A549 (cell line): ENCODE data around the gene SGSH.

Experiments used
- EP300 ChIP-seq, 2 experiments: fragments of >200 bp; sonication (Bioruptor Twin); formaldehyde crosslinking; IDR thresholded peaks; 2 replicates in 1 of 2; 3 replicates in 1 of 2; pipeline ENCODE4 v1.6.1; 2016 to 2017
- JUN ChIP-seq, 2 experiments: fragments of >200 bp; sonication (Bioruptor Twin); formaldehyde crosslinking; IDR thresholded peaks; 2 replicates in 1 of 2; 3 replicates in 1 of 2; pipeline ENCODE4 v1.6.1; 2016 to 2017
- MAFK ChIP-seq: fragments of 450-650 bp; IDR thresholded peaks from 2 replicates; pipeline ENCODE4 v1.6.1; 2014; ENCODE audit not compliant: partially characterized antibody
- MAZ ChIP-seq: fragments of 150-350 bp; IDR thresholded peaks from 2 replicates; pipeline ENCODE4 v1.6.1; 2014; ENCODE audit warnings: antibody characterized with exemption, low read depth, low read length, borderline replicate concordance
- MYC ChIP-seq: IDR thresholded peaks from 2 replicates; pipeline ENCODE4 v1.6.1; 2012; ENCODE audit warnings: mild to moderate bottlenecking, inconsistent platforms, low read length, improper control_type of control experiment, borderline replicate concordance
- NFE2L2 ChIP-seq: fragments of 150-350 bp; conservative IDR thresholded peaks from 2 replicates; pipeline ENCODE4 v1.6.1; 2014; ENCODE audit warnings: low read length
- NR3C1 ChIP-seq: fragments of >200 bp; sonication (Bioruptor Twin); formaldehyde crosslinking; IDR thresholded peaks from 3 replicates; pipeline ENCODE4 v1.6.1; 2017
- RAD21 ChIP-seq, 2 experiments: fragments of >200 bp in 1 of 2; sonication (Bioruptor Twin) in 1 of 2; formaldehyde crosslinking in 1 of 2; IDR thresholded peaks in 1 of 2; conservative IDR thresholded peaks in 1 of 2; 2 replicates in 1 of 2; 3 replicates in 1 of 2; pipeline ENCODE4 v1.6.1; 2012 to 2018; ENCODE audit warnings: inconsistent platforms in 1 of 2
- SREBF2 ChIP-seq: fragments of 450-650 bp; IDR thresholded peaks from 2 replicates; pipeline ENCODE4 v1.6.1; 2014; ENCODE audit warnings: mild to moderate bottlenecking, moderate library complexity
- TF ChIP-seq, protein P1 (sequence below): fragments of >200 bp; sonication (Bioruptor Twin); formaldehyde crosslinking; IDR thresholded peaks from 3 replicates; pipeline ENCODE4 v1.5.1; 2016
- TF ChIP-seq, protein P2 (sequence below): fragments of 450-650 bp; IDR thresholded peaks from 2 replicates; pipeline ENCODE4 v1.6.1; 2014; ENCODE audit warnings: antibody characterized with exemption
- TF ChIP-seq, protein P3 (sequence below): fragments of 200-600 bp; sonication (generic); IDR thresholded peaks from 2 replicates; pipeline ENCODE4 v1.6.1; 2016; ENCODE audit warnings: antibody characterized with exemption, mild to moderate bottlenecking, moderate library complexity
- TF ChIP-seq, protein P4 (sequence below): fragments of 250-450 bp; sonication (Bioruptor Pico); IDR thresholded peaks from 2 replicates; pipeline ENCODE4 v1.5.0; 2020; ENCODE audit warnings: low read depth, mild to moderate bottlenecking, moderate library complexity
- TF ChIP-seq, protein P5 (sequence below): fragments of 150-350 bp; IDR thresholded peaks from 2 replicates; pipeline ENCODE4 v1.6.1; 2014; ENCODE audit warnings: low read depth, mild to moderate bottlenecking, low read length

DNA sequence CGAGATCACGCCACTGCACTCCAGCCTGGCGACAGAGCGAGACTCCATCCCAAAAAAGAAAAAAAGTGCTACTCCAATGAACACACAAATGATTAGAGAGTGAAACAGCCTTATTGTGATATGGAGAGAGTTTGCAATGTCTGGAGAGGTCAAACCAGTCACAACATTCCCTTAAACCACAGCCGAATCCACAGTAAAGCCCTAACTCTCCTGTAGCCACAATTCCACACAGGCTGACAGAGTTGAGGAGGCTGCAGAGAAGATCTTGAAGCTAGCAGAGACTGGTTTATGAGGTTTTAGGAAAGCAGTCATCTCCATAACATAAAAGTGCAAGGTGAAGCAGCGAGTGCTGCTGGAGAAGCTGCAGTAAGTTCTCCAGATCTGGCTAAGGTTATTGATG, 47.3 kb upstream of the SGSH start:
- TF ChIP-seq, protein P1, sequence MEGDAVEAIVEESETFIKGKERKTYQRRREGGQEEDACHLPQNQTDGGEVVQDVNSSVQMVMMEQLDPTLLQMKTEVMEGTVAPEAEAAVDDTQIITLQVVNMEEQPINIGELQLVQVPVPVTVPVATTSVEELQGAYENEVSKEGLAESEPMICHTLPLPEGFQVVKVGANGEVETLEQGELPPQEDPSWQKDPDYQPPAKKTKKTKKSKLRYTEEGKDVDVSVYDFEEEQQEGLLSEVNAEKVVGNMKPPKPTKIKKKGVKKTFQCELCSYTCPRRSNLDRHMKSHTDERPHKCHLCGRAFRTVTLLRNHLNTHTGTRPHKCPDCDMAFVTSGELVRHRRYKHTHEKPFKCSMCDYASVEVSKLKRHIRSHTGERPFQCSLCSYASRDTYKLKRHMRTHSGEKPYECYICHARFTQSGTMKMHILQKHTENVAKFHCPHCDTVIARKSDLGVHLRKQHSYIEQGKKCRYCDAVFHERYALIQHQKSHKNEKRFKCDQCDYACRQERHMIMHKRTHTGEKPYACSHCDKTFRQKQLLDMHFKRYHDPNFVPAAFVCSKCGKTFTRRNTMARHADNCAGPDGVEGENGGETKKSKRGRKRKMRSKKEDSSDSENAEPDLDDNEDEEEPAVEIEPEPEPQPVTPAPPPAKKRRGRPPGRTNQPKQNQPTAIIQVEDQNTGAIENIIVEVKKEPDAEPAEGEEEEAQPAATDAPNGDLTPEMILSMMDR, result no peak
- TF ChIP-seq MYC (no peak), EP300 (IDR thresholded peaks at IDR 0.05) (no peak), RAD21 (conservative IDR thresholded peaks at IDR 0.05 in 1 of 2, IDR thresholded peaks at IDR 0.05 in 1 of 2) (no peak), NR3C1 (no peak), SREBF2 (no peak), NFE2L2 (no peak), JUN (IDR thresholded peaks at IDR 0.05) (no peak), MAFK (no peak), MAZ (no peak)
- TF ChIP-seq, protein P2, sequence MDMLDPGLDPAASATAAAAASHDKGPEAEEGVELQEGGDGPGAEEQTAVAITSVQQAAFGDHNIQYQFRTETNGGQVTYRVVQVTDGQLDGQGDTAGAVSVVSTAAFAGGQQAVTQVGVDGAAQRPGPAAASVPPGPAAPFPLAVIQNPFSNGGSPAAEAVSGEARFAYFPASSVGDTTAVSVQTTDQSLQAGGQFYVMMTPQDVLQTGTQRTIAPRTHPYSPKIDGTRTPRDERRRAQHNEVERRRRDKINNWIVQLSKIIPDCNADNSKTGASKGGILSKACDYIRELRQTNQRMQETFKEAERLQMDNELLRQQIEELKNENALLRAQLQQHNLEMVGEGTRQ, result no peak
- TF ChIP-seq, protein P3, sequence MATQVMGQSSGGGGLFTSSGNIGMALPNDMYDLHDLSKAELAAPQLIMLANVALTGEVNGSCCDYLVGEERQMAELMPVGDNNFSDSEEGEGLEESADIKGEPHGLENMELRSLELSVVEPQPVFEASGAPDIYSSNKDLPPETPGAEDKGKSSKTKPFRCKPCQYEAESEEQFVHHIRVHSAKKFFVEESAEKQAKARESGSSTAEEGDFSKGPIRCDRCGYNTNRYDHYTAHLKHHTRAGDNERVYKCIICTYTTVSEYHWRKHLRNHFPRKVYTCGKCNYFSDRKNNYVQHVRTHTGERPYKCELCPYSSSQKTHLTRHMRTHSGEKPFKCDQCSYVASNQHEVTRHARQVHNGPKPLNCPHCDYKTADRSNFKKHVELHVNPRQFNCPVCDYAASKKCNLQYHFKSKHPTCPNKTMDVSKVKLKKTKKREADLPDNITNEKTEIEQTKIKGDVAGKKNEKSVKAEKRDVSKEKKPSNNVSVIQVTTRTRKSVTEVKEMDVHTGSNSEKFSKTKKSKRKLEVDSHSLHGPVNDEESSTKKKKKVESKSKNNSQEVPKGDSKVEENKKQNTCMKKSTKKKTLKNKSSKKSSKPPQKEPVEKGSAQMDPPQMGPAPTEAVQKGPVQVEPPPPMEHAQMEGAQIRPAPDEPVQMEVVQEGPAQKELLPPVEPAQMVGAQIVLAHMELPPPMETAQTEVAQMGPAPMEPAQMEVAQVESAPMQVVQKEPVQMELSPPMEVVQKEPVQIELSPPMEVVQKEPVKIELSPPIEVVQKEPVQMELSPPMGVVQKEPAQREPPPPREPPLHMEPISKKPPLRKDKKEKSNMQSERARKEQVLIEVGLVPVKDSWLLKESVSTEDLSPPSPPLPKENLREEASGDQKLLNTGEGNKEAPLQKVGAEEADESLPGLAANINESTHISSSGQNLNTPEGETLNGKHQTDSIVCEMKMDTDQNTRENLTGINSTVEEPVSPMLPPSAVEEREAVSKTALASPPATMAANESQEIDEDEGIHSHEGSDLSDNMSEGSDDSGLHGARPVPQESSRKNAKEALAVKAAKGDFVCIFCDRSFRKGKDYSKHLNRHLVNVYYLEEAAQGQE, result no peak
- TF ChIP-seq, protein P4, sequence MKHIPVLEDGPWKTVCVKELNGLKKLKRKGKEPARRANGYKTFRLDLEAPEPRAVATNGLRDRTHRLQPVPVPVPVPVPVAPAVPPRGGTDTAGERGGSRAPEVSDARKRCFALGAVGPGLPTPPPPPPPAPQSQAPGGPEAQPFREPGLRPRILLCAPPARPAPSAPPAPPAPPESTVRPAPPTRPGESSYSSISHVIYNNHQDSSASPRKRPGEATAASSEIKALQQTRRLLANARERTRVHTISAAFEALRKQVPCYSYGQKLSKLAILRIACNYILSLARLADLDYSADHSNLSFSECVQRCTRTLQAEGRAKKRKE (CRISPR knock-in tag), result no peak
- TF ChIP-seq, protein P5, sequence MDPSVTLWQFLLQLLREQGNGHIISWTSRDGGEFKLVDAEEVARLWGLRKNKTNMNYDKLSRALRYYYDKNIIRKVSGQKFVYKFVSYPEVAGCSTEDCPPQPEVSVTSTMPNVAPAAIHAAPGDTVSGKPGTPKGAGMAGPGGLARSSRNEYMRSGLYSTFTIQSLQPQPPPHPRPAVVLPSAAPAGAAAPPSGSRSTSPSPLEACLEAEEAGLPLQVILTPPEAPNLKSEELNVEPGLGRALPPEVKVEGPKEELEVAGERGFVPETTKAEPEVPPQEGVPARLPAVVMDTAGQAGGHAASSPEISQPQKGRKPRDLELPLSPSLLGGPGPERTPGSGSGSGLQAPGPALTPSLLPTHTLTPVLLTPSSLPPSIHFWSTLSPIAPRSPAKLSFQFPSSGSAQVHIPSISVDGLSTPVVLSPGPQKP, result no peak
